HG03045 (cell line): ENCODE data around the gene NFKBIL1.
"Not testable (repeated sequence)": the region's sequence is repeated elsewhere in the genome, so short reads cannot be mapped to it uniquely, and the experiment has no call there.

Source experiments
- ATAC-seq: cut with Tn5 transposase; IDR thresholded peaks from one replicate; pipeline ENCODE4 v1.9.1; 2021; ENCODE audit warnings: mild to moderate bottlenecking, moderate library complexity; ENCODE audit not compliant: unreplicated experiment

NFKBIL1 gene

DNA sequence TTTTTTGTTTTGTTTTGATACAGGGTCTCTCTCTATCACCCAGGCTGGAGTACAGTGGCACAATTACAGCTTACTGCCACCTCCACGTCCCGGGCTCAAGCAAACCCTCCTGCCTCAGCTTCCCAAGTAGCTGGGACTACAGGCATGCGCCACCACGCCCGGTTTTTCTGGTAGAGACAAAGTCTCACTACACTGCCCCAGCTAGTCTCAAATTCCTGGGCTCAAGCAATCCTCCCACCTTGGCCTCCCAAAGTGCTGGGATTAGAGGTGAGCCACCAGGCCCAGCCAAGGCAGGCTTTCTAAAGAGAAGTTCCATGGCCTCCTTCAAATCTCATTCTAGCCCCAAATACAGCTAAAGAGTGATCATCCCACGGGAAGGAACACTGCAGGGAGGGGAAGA lies 13.4 kb upstream of the NFKBIL1 start:
- ATAC-seq: no peak

DNA sequence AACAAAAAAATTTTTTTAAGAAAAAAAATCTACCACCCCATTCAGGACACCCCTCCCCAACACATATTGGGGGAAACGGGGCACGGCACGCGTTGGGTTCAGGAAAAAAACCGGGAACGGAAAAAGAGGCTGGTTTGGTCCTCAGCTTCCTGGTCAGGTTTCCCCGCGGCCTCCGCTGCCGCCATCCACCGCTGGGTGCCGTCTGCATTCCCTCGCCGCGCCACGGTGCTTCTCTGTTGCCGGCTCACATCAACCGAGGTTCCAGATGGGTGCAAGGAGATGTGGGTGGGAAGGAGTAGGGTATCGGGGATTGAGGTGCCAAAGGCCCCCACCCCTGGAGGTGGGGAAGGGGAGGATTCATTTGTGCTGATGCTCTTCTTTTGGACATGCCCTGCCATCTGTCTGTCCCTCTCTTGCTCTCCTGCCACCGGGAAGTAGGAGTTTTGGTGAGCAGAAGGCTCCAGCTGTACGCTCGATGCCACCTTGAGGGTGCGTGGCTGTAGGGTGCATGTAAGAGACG lies 12.8 kb upstream of the NFKBIL1 start:
- ATAC-seq: no peak

DNA sequence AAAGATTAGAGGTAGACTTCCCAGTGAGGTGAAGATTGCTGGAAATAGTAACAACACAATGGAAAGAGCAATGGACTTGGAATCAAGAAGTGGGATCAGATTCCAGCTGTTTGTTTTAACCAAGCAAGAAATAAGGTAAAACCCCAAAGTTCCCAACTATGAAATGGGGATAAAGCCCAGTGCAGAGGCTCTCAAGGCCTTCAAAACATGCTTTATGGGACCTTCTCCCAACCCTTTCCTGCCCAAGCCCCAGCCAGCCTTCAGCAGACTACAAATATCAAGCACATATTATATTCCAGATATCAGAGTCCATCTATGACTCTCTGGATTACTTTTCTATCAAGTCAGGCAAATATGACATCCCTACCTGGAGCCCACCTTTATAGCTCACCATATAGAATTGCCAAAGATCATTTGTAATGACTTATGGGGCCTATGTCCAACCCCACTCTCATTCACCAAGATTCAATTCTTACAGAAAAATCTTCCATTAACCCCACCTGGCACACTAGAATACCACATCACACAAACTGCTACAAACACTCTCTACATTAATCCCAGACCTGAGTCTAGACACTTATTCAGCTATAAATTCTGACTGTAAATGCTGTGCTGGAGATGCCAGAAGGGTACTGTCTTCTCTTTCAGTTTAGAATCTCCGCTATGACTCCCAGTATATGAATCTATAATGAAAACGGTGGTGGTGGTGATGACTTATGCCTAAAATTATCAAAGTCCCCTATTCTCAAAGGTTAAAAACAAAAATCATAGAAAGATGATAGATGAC lies 11.7 kb upstream of the NFKBIL1 start:
- ATAC-seq: no peak

DNA sequence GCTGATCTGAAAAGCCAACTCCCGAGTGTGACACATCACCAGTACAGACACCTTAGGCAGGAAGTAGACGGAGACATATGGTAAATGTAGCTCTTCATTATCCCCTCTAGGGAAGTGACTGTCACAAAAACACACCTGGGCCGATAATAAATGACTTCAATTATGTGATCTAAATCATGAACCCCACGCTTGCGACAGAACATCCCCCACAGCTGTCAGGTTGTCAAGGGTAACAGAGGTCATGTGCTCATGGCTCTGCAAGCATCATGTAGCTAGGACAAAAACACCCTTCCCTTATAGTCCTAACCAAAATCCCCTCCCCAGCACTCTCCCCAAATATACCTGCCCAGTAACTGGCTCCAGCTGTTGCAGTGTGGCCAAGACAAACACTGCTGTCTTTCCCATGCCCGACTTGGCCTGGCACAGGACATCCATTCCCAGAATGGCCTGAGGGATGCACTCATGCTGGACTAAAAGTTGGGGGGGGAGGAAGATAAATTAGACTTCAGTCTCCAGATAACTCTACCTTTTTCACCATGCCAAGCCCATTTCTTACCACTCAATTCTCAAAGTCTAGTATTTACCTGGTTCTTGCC lies 8.5 kb upstream of the NFKBIL1 start:
- ATAC-seq: no peak

DNA sequence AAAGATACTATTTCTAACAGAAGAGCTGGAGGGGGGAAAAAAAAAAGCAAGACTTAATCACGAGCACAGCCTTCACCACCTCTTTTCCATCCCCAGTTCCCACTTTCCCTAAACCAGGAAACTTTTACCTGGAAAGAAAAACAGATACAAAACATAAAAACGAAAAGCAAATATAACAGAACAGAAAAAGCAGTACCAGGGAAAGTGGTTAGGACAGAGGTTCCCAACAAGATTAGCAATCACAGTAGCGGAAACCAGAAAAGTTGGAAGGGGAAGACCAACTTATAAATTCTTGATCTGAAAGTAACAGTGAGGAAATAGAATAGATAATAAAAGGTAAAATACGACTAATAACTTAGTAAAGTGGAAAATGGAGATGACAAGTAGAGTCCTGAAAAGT lies 6.8 kb upstream of the NFKBIL1 start:
- ATAC-seq: no peak

DNA sequence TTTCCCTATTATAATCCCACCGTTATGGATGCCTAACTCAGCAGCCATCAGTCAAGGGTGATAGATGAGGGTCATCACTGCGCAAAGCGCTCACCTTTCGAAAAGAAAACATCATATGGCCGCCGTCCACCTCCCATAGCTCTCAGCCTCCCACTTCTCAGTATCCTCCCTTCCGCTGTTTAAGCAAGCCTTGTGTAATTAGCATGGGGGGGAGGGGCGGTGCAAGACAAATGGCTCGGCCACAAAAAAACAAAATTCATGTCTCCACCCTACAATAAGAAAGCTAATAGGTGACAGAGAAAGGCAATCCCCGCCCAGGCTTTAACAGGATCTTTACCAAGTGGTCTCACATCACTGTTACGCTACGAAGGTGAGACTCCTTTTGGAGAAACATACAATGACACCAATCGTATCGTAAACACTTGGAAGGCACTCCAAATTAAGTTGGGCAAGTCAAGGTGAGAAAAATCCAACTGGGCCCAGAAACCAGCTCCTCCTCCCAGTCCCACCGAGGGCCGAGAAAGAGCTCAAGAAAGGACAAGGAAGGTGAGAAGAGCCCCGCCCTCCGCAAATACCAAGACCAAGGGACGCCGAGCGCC lies 6.2 kb upstream of the NFKBIL1 start:
- ATAC-seq: no peak

DNA sequence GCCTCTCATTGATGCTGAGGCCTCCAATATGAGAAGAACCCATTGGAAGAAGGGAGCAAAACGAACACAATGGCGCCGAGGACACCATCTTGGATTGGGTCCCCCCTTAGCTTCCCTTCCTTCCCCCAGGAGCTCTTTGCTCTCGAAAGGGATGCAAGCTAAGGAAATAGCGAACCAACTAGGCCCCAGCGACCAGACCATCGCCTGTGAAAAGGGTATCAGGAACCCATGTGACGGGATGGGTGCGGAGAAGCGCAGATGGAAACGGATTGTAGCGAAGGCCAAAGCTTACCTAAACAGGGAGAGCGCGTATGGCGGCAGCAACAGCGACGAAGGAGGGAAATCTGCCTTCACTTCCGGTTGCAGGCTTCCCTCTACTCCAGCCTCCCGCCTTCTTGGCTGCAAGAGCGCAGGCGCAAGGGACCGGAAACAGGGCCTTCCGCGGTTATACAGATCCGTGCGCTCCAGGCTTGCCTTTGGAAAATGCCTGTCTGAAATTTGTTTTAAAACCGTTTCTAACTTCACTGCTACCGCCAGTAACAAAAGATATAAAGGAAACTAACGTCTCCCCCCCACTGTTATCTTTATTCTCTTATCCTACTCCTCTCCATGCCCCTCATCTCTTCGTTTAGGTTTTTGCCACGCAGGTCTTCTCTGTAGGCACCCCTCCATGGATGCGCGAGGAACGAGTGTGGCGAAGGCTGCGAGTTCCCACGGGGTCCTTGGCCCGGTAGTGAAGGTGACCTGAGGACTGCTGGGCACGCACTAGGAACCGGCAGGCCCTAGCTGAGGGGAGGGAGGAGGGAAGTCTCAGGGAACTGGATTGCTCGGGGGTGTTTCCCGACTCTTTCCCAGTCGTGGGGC lies 5.5 kb upstream of the NFKBIL1 start, which contains the start of gene DDX39B:
Gene DDX39B, minus strand, starts transcription at position 346 of the 864 bp plus-strand sequence. CDS start 1,471 bp downstream, outside the sequence.
- ATAC-seq: peak; percentile 67

DNA sequence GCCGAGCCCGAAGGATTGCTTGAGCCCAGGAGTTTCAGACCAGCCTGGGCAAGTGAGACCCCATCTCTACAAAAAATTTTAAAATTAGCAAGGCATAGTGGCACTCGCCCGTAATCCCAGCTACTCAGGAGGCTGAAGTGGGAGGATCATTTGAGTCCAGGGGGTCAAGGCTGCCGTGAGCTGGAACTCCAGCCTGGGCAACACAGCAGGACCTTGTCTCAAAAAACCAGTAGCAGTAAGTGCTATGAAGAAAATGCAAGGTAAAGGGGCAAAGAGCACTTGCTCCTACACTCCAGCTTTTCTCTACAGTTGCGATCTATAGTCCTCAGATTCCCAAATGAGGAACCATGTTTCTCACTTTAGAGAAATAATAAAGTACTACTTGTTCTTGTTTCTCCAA lies 3.8 kb upstream of the NFKBIL1 start:
- ATAC-seq: no peak

DNA sequence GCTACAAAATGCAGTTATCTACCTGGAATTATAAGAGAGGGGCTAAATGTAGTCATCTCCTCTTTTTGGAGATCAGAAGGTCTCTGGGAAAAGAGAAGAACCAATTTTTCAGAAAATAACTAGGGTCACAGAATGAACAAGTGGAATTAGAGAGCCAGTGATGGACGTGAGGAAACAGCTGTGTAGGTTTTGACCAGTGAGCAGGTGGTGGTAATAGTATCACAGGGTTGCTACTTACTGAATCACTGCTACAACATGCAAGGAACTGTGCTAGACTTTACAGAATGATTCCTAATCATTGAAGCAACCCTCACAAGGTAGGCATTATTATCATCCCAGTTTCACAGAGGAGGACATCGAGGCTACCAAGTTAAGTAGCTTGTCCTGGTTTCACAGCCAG lies 2.7 kb upstream of the NFKBIL1 start:
- ATAC-seq: no peak

DNA sequence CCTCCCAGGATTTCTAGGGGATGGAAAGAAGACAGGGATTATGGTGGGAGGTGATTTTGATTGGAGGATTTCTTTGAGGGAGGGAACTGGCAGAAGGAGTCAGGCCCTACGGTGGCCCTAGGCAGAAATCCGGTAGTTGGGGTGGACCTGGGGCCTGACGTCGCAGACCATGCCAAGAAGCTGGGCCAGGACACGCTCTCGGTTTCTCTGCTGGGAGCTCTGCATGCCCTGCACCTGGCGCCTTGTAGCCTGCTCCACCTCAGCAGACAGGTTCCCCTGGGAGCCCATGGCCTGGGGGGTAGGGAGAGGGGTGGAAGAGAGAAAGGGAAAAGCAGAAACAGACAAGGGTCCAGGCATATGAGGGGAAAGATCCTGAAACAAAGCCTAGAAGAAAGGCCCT lies 2.1 kb upstream of the NFKBIL1 start:
- no peak for ATAC-seq

DNA sequence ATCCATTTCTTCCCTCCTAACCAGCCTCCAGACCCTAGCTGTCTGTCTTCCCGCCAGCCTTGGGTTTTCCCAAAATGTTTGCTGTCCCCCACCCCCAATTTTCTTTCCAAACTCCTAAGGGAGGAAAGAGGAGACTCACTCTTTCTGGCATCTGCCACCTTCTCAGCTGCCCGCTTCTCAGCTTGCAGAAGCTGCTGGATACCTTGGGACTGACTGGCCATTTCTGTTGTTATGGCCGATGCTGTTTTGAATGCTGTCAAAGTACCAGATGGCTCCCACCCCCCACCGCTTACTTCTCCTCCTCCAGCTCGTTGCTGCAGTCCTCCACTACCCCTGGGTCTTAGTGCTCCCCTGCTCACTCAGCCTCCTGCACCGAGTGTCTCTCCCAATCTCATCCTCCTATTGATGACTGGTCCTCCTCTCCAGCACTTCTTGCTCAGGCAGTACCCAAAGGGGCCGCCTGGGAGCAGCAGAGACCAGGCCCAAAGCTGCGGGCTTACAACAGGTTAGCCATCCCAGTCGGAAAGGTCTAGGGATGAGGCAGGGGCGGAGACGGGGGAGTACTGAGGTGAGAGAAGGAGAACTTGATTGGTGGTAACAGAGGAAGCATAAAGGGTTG lies 960 bp upstream of the NFKBIL1 start, which contains the start of gene ATP6V1G2:
Gene ATP6V1G2, minus strand, starts transcription at position 270 of the 619 bp plus-strand sequence. Its CDS starts 49 bp downstream, at position 221.
- ATAC-seq: peak; percentile 39

DNA sequence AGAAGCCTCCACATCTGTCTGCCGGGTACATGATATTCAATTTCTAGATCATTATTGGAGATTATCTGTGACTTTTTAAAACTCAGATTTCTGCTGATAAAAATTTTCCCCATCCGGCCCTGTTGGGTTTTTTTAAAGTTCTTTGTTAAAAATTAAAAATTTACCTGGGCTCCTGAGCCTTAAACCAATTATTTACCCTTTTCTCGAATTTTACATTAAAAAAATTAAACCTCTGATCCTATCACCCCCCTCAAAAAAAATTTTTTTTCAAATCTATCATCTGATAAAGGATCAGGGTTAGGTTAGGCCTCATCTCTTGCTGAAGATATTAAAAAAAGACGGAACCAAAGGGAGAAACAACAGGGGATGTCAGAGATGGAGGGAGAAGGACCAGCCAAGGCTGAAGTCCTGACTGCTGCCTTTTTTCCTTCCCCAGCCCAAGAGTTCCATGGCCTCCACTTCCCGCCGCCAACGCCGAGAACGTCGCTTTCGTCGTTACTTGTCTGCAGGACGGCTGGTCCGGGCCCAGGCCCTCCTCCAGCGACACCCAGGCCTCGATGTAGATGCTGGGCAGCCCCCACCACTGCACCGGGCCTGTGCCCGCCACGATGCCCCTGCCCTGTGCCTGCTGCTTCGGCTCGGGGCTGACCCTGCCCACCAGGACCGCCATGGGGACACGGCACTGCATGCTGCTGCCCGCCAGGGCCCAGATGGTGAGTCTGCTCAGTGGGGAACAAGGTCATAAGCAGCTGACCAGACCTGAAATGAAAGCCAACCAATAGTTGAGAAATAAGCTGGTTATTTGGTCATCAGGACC lies 527 bp downstream of the NFKBIL1 start:
- no peak for ATAC-seq

DNA sequence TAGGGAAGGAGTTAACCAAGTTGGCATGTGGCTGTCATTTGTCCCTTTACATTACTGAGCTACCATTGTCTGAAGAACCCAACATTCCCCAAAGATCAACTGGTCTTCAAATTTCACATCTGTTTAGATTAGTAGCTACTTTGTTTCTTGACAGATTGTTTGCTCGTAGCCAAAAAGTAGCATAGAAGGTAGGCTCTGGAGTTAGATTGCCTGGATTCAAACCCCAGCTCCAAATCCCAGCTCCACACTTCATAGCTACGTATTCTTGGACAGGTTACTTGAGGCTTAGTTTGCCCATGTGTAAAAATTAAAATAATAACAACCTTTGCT lies 1.1 kb downstream of the NFKBIL1 start:
- ATAC-seq: no peak

DNA sequence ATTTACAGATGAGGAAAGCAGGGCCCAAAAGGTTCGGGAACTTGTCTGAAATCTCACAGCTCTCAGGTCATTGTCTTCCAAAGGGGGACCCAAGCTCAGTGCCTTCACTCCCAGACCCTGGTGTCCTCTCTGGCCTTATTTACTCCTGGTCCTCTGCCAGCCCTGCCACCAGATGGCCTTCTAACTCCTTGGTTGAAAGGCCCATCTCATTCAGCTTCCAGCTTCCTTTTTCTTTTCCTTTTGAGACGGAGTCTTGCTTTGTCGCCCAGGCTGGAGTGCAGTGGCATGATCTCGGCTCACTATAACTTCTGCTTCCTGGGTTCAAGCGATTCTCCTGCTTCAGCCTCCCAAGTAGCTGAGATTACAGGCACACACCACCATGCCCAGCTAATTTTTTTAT lies 4.0 kb downstream of the NFKBIL1 start:
- not testable (repeated sequence) for ATAC-seq

DNA sequence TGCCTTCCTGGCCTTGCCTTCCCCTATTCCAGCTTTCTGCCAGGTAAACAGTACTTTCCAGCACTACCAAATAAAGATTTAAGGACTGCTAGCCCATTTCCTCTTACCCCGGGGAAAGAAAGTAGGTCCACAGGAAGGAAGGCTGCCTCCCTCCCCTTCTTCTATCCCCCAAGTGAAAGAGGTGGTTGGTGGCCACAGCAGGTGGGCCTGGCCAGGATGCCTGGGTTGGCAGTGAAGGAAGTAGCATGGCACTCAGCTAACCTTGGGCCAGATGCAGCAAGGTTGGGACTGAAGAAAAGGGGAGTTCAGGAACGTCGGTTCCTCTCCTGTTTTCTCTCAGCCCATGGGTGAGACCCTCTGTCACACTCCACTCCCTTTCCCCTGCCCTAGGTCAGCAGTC lies 8.9 kb downstream of the NFKBIL1 start:
- ATAC-seq: no peak

DNA sequence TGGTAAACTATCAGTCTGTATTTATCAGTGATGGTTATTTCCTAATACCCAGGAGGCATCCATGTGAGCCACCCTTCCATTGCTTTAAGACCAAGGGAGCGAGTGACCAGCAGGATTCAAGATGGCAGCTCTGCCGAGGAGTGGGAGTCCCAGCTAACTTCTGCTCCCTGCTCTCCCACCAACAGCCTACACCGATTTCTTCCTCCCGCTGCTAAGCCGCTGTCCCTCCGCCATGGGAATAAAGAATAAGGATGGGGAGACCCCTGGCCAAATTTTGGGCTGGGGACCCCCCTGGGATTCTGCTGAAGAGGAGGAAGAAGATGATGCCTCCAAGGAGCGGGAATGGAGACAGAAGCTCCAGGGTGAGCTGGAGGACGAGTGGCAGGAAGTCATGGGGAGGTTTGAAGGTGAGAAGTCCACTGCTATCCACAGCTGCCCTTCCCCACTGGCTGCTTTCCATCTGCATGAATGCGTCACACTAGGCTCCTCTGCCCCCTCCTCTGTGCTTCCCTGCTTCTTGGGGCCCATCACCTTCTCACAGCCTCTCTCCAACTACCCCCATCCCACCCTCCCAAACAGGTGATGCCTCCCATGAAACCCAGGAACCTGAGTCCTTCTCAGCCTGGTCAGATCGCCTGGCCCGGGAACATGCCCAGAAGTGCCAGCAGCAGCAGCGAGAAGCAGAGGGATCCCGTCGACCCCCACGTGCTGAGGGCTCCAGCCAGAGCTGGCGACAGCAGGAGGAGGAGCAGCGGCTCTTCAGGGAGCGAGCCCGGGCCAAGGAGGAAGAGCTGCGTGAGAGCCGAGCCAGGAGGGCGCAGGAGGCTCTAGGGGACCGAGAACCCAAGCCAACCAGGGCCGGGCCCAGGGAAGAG lies 10.3 kb downstream of the NFKBIL1 start:
- ATAC-seq: no peak

DNA sequence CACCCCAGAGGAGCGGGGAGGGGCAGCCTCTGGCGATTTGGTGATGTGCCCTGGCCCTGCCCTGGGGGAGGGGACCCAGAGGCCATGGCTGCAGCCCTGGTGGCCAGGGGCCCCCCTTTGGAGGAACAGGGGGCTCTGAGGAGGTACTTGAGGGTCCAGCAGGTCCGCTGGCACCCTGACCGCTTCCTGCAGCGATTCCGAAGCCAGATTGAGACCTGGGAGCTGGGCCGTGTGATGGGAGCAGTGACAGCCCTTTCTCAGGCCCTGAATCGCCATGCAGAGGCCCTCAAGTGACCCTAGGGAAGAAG lies 10.9 kb downstream of the NFKBIL1 start:
- no peak for ATAC-seq

DNA sequence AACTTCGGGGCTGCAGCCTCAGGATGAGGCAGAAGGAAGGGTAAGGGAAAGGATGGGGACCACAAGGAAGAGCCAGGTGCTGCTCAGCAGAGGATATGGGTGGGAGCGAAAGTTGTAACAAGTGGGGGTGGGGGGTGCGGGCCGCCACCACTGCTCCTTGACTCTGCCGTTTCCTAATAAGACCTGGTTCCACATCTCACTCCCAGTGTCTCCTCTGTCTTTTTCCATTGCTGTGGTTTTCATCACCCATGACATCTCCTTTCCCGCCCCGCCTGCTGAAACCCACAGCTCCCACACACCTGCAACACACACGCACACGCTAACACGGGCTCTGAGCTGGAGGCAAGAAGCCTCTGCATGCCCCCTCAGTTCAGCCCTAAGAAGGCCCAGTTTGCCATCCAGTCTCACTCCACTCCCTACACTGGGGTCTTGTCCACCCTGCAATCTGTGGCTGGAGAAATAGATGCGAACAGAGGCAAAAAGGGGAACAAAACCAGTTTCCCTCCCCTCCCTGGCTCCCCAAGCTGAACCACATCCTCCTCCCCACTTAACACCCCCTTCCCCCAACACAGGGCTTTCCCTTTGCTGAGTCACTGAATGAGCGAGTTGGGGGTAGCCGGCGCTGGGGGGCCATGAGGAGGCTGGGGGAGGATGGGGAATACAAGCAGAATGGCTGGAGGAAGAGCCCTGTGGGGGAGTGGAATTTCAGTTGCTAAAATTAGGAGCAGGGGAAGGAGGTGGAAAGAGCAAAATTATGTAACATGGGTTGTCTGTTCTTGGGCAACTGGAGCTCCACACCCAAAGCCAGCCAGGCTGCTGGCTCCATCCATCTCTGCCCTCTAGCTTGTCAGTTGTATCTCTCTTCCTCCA lies 11.5 kb downstream of the NFKBIL1 start:
- ATAC-seq: no peak
